Measurements from ENCODE around the gene FHL2. TPM values are rescaled to one million over a fixed set of nuclear protein-coding genes. Genes with fewer than 3 reads are reported as not detected.

Gene FHL2
- total RNA-seq, 2 donors from 2014 or later: 77.6 to 107 TPM

DNA sequence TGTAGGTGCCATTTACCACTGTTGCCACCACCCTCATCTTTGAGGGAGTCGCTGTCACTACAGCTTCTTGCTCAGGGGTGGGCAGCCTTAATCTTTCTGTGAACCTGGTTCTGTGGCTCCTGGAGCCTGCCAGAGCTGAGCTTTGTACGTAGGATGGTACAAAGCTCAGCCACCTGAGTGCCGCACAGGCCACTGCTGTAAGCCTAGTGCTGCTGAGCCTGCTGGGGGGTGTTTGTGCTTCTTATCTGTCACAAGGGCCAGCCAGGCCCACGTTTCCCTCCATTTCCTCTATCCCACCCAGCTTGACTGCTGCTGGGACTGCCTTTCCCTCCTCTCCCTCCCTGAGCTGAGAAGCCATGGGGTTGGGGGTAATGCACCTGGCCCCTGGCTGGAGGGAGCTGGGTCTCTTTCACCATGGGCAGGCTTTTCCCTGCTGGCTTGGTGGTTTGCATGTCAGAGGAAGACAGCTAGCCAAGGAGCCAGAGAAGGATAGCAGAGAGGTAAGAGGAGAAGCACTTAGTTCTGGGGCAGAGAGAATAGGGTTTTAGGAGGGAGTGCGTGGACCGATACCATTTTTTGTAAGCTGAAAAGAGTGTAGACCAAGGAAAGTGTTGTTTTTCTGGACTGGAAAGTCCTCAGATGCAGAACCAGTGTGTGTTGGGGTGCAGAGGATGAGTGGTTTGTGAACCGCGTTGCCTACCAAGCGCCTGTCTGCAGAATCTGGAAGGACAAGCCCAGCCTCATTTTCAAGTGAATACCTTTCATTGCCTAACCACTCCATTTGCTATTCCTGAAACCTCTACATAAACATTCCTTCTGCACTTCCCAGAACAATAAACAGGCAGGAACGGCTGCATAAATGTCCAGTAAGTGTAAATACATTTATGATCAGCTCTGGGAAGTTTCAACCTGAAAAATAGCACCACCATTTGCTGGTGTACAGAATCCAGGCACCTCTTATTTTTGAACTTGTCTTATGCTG, 45.1 kb upstream of the FHL2 start:
- Histone ChIP-seq H3K9me3 (no peaks in the 10 kb centered on the region), H3K4me3 (no peak overlapping the region), H3K36me3 (no peaks in the 10 kb centered on the region), H3K27me3 (replicated peaks; ENCODE audit: insufficient read depth) (no peaks in the 10 kb centered on the region), H3K27ac (no peak overlapping the region), H3K4me1 (ENCODE audit: control insufficient read depth in 1 of 2, low read depth in 2 of 2) (no peaks in the 10 kb centered on the region)
- ATAC-seq (ENCODE audit: insufficient number of reproducible peaks, low FRiP score, low read depth) (no peak), DNase-seq (ENCODE audit: low spot score) (no peak)
- TF ChIP-seq, protein P1, sequence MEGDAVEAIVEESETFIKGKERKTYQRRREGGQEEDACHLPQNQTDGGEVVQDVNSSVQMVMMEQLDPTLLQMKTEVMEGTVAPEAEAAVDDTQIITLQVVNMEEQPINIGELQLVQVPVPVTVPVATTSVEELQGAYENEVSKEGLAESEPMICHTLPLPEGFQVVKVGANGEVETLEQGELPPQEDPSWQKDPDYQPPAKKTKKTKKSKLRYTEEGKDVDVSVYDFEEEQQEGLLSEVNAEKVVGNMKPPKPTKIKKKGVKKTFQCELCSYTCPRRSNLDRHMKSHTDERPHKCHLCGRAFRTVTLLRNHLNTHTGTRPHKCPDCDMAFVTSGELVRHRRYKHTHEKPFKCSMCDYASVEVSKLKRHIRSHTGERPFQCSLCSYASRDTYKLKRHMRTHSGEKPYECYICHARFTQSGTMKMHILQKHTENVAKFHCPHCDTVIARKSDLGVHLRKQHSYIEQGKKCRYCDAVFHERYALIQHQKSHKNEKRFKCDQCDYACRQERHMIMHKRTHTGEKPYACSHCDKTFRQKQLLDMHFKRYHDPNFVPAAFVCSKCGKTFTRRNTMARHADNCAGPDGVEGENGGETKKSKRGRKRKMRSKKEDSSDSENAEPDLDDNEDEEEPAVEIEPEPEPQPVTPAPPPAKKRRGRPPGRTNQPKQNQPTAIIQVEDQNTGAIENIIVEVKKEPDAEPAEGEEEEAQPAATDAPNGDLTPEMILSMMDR (IDR thresholded peaks at IDR 0.05): no peak

DNA sequence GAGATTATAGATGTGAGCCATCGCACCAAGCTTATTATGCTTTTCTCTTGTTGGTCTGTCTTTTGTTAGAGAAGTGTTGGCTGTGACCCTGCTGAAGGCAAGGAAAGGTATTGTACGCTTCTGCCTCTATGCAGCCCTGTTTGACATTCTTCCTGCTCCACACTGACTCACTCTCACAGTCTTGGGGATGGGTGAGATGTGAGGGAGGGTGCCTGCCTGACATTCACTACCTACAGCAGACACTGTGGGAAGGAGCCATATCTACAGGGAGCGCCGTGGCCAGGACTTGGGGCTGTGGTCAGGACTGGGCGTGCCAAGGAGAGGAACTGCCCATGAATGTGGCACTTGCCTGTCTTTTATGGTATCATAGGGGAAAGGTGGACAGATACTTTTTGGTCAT, 43.9 kb upstream of the FHL2 start:
- TF ChIP-seq, protein P1 (IDR thresholded peaks at IDR 0.05): no peak
- Histone ChIP-seq H3K36me3 (no peaks in the 10 kb centered on the region), H3K27me3 (replicated peaks; ENCODE audit: insufficient read depth) (no peaks in the 10 kb centered on the region), H3K9me3 (no peaks in the 10 kb centered on the region), H3K4me1 (ENCODE audit: control insufficient read depth in 1 of 2, low read depth in 2 of 2) (peaks cover 0 to 9% of the 10 kb centered on the region in 2 donors), H3K4me3 (no peak overlapping the region), H3K27ac (no peak overlapping the region)
- no peak for DNase-seq (ENCODE audit: low spot score)
- no peak for ATAC-seq (ENCODE audit: insufficient number of reproducible peaks, low FRiP score, low read depth)

DNA sequence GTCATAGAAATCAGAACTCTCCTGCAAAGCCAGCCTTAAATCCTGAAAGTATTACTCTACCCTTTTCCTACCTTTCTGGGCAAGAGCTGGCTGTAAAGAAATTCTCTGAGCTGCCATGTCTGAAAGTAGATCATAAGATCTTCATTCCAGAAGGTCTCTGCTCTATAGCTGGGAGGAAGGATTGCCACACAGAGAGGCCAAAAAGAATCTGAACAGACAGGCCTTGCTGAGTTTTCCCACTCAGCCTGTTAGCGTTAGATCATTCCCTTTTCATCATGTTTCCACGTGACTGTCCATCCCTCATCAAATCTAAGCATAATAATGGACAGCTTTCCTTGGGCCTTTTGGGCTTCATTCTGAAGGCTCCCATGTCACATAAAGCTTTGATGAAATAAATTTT, 43.2 kb upstream of the FHL2 start:
- ATAC-seq (ENCODE audit: insufficient number of reproducible peaks, low FRiP score, low read depth) (no peak), DNase-seq (ENCODE audit: low spot score) (no peak)
- peaks cover 0 to 9% of the 10 kb centered on the region in 2 donors for H3K4me1 ChIP-seq (ENCODE audit: control insufficient read depth in 1 of 2, low read depth in 2 of 2)
- no peaks in the 10 kb centered on the region for H3K36me3 ChIP-seq
- no peaks in the 10 kb centered on the region for H3K9me3 ChIP-seq
- no peak overlapping the region for H3K27ac ChIP-seq
- no peak overlapping the region for H3K4me3 ChIP-seq
- no peaks in the 10 kb centered on the region for H3K27me3 ChIP-seq (replicated peaks; ENCODE audit: insufficient read depth)
- TF ChIP-seq, protein P1 (IDR thresholded peaks at IDR 0.05): no peak

DNA sequence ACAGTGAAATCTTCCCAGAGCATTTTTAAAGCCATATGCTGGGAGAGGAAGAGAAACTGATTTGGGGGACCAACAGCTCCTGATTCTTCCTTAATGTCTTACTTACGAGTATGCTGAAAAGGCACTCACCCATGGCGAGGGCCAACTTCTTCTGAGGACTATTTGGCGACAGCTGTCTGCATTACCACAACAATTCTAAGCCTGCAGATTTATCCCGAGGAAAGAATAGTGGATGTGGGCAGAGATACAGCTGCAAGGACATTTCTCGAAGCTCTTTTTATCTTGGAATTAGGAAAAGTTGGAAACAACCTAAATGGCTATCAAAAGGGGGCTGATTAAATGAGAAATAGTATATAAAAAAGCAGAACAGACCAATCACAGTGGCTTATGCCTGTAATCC, 40.3 kb upstream of the FHL2 start:
- no peak overlapping the region for H3K4me3 ChIP-seq
- DNase-seq (ENCODE audit: low spot score) (no peak), ATAC-seq (ENCODE audit: insufficient number of reproducible peaks, low FRiP score, low read depth) (no peak)
- H3K4me1 ChIP-seq (ENCODE audit: control insufficient read depth in 1 of 2, low read depth in 2 of 2): peaks cover 0 to 9% of the 10 kb centered on the region in 2 donors
- no peaks in the 10 kb centered on the region for H3K36me3 ChIP-seq
- TF ChIP-seq, protein P1 (IDR thresholded peaks at IDR 0.05): no peak
- no peaks in the 10 kb centered on the region for H3K9me3 ChIP-seq
- no peak overlapping the region for H3K27ac ChIP-seq
- no peaks in the 10 kb centered on the region for H3K27me3 ChIP-seq (replicated peaks; ENCODE audit: insufficient read depth)

- H3K36me3 ChIP-seq: no peaks in the 10 kb centered on the region
- H3K27me3 ChIP-seq (replicated peaks; ENCODE audit: insufficient read depth): no peaks in the 10 kb centered on the region
- ATAC-seq (ENCODE audit: insufficient number of reproducible peaks, low FRiP score, low read depth) (no peak), DNase-seq (ENCODE audit: low spot score) (no peak)
- TF ChIP-seq, protein P1 (IDR thresholded peaks at IDR 0.05): no peak
- H3K4me1 ChIP-seq (ENCODE audit: control insufficient read depth in 1 of 2, low read depth in 2 of 2): peaks cover 0 to 9% of the 10 kb centered on the region in 2 donors
- H3K4me3 ChIP-seq: no peak overlapping the region
- H3K27ac ChIP-seq: no peak overlapping the region
- no peaks in the 10 kb centered on the region for H3K9me3 ChIP-seq
Measured at GRCh38 chr2:105438104-105438929, 39.5 kb upstream of the FHL2 start.
